Fibroblast of peridontal ligament (primary cell): Measurements from ENCODE around the gene USP35.

Experiments
- DNase-seq: peaks from one replicate; pipeline ENCODE4 v3.0.0-alpha.2; 2010; ENCODE audit errors: extremely low read depth

Gene USP35

GRCh38 chr11:78188286-78189173, at the start of gene USP35, which contains the start of gene KCTD21:
Gene USP35 (plus strand): TSS chr11:78188919. CDS start chr11:78196246, 7,327 bp downstream.
Gene KCTD21 (minus strand): TSS chr11:78188626. CDS start chr11:78174554, 14,072 bp downstream.
- DNase-seq = peak; percentile 94

- DNase-seq = peak; percentile 95
Measured at GRCh38 chr11:78139422-78140391, 49.0 kb upstream of the USP35 start, which contains the start of gene ALG8. Gene ALG8 (minus strand): TSS chr11:78139626. CDS start chr11:78139588, 38 bp downstream.

- DNase-seq = no peak
Measured at GRCh38 chr11:78140392-78141077, 48.2 kb upstream of the USP35 start.

- DNase-seq = no peak
Measured at GRCh38 chr11:78145511-78146025, 43.2 kb upstream of the USP35 start.

- DNase-seq = no peak
Measured at GRCh38 chr11:78147807-78148206, 40.9 kb upstream of the USP35 start.

GRCh38 chr11:78149646-78150045, 39.1 kb upstream of the USP35 start:
- DNase-seq = peak; percentile 89

GRCh38 chr11:78150346-78150745, 38.4 kb upstream of the USP35 start:
- no peak for DNase-seq

GRCh38 chr11:78150754-78151153, 38.0 kb upstream of the USP35 start:
- no peak for DNase-seq

GRCh38 chr11:78151804-78152203, 36.9 kb upstream of the USP35 start:
- no peak for DNase-seq

GRCh38 chr11:78156127-78156844, 32.4 kb upstream of the USP35 start:
- DNase-seq = peak; percentile 85

GRCh38 chr11:78158987-78159652, 29.6 kb upstream of the USP35 start:
- peak; percentile 50 for DNase-seq

- DNase-seq = no peak
Measured at GRCh38 chr11:78160557-78160956, 28.2 kb upstream of the USP35 start.

GRCh38 chr11:78161346-78161745, 27.4 kb upstream of the USP35 start:
- DNase-seq = no peak

- DNase-seq = no peak
Measured at GRCh38 chr11:78161962-78162371, 26.8 kb upstream of the USP35 start.

GRCh38 chr11:78163828-78164227, 24.9 kb upstream of the USP35 start:
- DNase-seq = no peak

GRCh38 chr11:78164471-78164870, 24.2 kb upstream of the USP35 start:
- DNase-seq = no peak

- DNase-seq = no peak
Measured at GRCh38 chr11:78166855-78167469, 21.8 kb upstream of the USP35 start.

- peak; percentile 99 for DNase-seq
Measured at GRCh38 chr11:78168539-78169477, 19.9 kb upstream of the USP35 start.
